ENCODE measurements around the gene DTX4. TPM values are rescaled to one million over a fixed set of nuclear protein-coding genes. Genes with fewer than 3 reads are reported as not detected.

Gene DTX4
- total RNA-seq, 1 experiment from 2014 or later, result 56.7 TPM

GRCh38 chr11:59208956-59209355 lies 37.0 kb downstream of the DTX4 start:
- Mint-ChIP-seq H3K36me3 (ENCODE audit: insufficient read depth, unreplicated experiment) (peaks cover 31% of the 10 kb centered on the region), H3K27me3 (ENCODE audit: unreplicated experiment) (no peaks in the 10 kb centered on the region), H3K4me3 (ENCODE audit: low read depth, unreplicated experiment) (no peak overlapping the region), H3K4me1 (ENCODE audit: low read depth, unreplicated experiment) (peaks cover 6% of the 10 kb centered on the region), H3K27ac (ENCODE audit: unreplicated experiment) (no peak overlapping the region), H3K9me3 (ENCODE audit: low read depth, unreplicated experiment) (no peaks in the 10 kb centered on the region)
- CTCF ChIA-PET, result interaction anchor here (0.7 kb wide), 1 partner anchor 13 kb away, joined by 3 read pairs; no protein-coding TSS in a partner anchor
- TF ChIP-seq CTCF (IDR thresholded peaks at IDR 0.05; ENCODE audit: unreplicated experiment), result no peak
- intact Hi-C loops (cut with micrococcal nuclease; ENCODE audit: unreplicated experiment), result loop anchor here (1.0 to 5.0 kb wide), 2 partner anchors 38 to 73 kb away; no protein-coding TSS in a partner anchor
- BruUV-seq (replicated peaks), result no TSS peak
- DNase-seq, result no peak

GRCh38 chr11:59212222-59212621 lies 40.3 kb downstream of the DTX4 start:
- no peaks in the 10 kb centered on the region for H3K27me3 Mint-ChIP-seq (ENCODE audit: unreplicated experiment)
- CTCF ChIA-PET, result no interaction called here
- DNase-seq, result no peak
- no peak overlapping the region for H3K27ac Mint-ChIP-seq (ENCODE audit: unreplicated experiment)
- TF ChIP-seq CTCF (IDR thresholded peaks at IDR 0.05; ENCODE audit: unreplicated experiment), result no peak
- H3K4me3 Mint-ChIP-seq (ENCODE audit: low read depth, unreplicated experiment), result no peak overlapping the region
- H3K36me3 Mint-ChIP-seq (ENCODE audit: insufficient read depth, unreplicated experiment), result peaks cover 19% of the 10 kb centered on the region
- H3K9me3 Mint-ChIP-seq (ENCODE audit: low read depth, unreplicated experiment), result no peaks in the 10 kb centered on the region
- intact Hi-C loops (cut with micrococcal nuclease; ENCODE audit: unreplicated experiment), result no loop called here
- no TSS peak for BruUV-seq (replicated peaks)
- peaks cover 12% of the 10 kb centered on the region for H3K4me1 Mint-ChIP-seq (ENCODE audit: low read depth, unreplicated experiment)

GRCh38 chr11:59212744-59213631 lies 41.1 kb downstream of the DTX4 start, which contains the start of gene MPEG1:
Gene MPEG1 (minus strand): TSS chr11:59212927. CDS start chr11:59212865, 62 bp downstream.
- intact Hi-C loops (cut with micrococcal nuclease; ENCODE audit: unreplicated experiment), result no loop called here
- Mint-ChIP-seq H3K27ac (ENCODE audit: unreplicated experiment) (no peak within 1 kb of the TSS), H3K27me3 (ENCODE audit: unreplicated experiment) (no peaks in the 10 kb centered on the region), H3K36me3 (ENCODE audit: insufficient read depth, unreplicated experiment) (peaks cover 13% of the 10 kb centered on the region), H3K9me3 (ENCODE audit: low read depth, unreplicated experiment) (no peaks in the 10 kb centered on the region), H3K4me1 (ENCODE audit: low read depth, unreplicated experiment) (peaks cover 8% of the 10 kb centered on the region), H3K4me3 (ENCODE audit: low read depth, unreplicated experiment) (no peak within 1 kb of the TSS)
- CTCF ChIA-PET, result no interaction called here
- DNase-seq, result no peak
- no peak for TF ChIP-seq CTCF (IDR thresholded peaks at IDR 0.05; ENCODE audit: unreplicated experiment)
- no TSS peak for BruUV-seq (replicated peaks)

GRCh38 chr11:59214141-59214893 lies 42.4 kb downstream of the DTX4 start:
- Mint-ChIP-seq H3K27me3 (ENCODE audit: unreplicated experiment) (no peaks in the 10 kb centered on the region), H3K36me3 (ENCODE audit: insufficient read depth, unreplicated experiment) (peaks cover 12% of the 10 kb centered on the region), H3K4me3 (ENCODE audit: low read depth, unreplicated experiment) (no peak overlapping the region), H3K27ac (ENCODE audit: unreplicated experiment) (no peak overlapping the region), H3K4me1 (ENCODE audit: low read depth, unreplicated experiment) (peaks cover 8% of the 10 kb centered on the region), H3K9me3 (ENCODE audit: low read depth, unreplicated experiment) (no peaks in the 10 kb centered on the region)
- TF ChIP-seq CTCF (IDR thresholded peaks at IDR 0.05; ENCODE audit: unreplicated experiment), result no peak
- intact Hi-C loops (cut with micrococcal nuclease; ENCODE audit: unreplicated experiment), result no loop called here
- DNase-seq, result no peak
- CTCF ChIA-PET, result no interaction called here
- no TSS peak for BruUV-seq (replicated peaks)

Data from Calu3 (cell line).